Measurements from ENCODE around the gene SOHLH1.

SOHLH1 gene

GRCh38 chr9:135699440-135699839, at the start of gene SOHLH1:
TSS of gene SOHLH1 (minus strand) at chr9:135699481. CDS start at chr9:135699467, 14 bp downstream.
- DNase-seq, result no peak
- Histone ChIP-seq H3K9me3 (replicated peaks; ENCODE audit: insufficient read depth, low read length) (no peaks in the 10 kb centered on the region), H3K27ac (ENCODE audit: low read length) (no peak within 1 kb of the TSS), H4K20me1 (ENCODE audit: insufficient read depth, low read length) (no peaks in the 10 kb centered on the region), H3F3A (ENCODE audit: insufficient read depth, low read length) (no peaks in the 10 kb centered on the region), H3K27me3 (replicated peaks; ENCODE audit: insufficient read depth, low read length) (peaks cover 92% of the 10 kb centered on the region), H3K79me2 (ENCODE audit: low read length) (no peaks in the 10 kb centered on the region), H3K36me3 (replicated peaks; ENCODE audit: insufficient read depth, low read length) (no peaks in the 10 kb centered on the region), H2AFZ (ENCODE audit: low read length) (peak within 1 kb of the TSS; percentile 51), H3K9ac (ENCODE audit: low read length) (no peak within 1 kb of the TSS), H3K4me1 (ENCODE audit: low read length) (no peaks in the 10 kb centered on the region), H3K4me2 (ENCODE audit: low read depth, low read length) (no peak within 1 kb of the TSS), H3K9me2 (replicated peaks; ENCODE audit: insufficient read depth, low read length) (no peaks in the 10 kb centered on the region), H3K4me3 (ENCODE audit: low read length) (no peak within 1 kb of the TSS)
- TF ChIP-seq EZH2 (optimal IDR thresholded peaks at IDR 0.05; ENCODE audit: low read depth, low read length), result no peak
- no peak for TF ChIP-seq EZH2phosphoT487 (IDR thresholded peaks at IDR 0.05; ENCODE audit: low read length)
- no peak for TF ChIP-seq CTCF (IDR thresholded peaks at IDR 0.05; ENCODE audit: low read length)

GRCh38 chr9:135748676-135749075, 49.4 kb upstream of the SOHLH1 start:
- Histone ChIP-seq H3F3A (ENCODE audit: insufficient read depth, low read length) (no peaks in the 10 kb centered on the region), H3K4me2 (ENCODE audit: low read depth, low read length) (no peak overlapping the region), H3K36me3 (replicated peaks; ENCODE audit: insufficient read depth, low read length) (no peaks in the 10 kb centered on the region), H3K27ac (ENCODE audit: low read length) (no peak overlapping the region), H3K9me3 (replicated peaks; ENCODE audit: insufficient read depth, low read length) (no peaks in the 10 kb centered on the region), H4K20me1 (ENCODE audit: insufficient read depth, low read length) (no peaks in the 10 kb centered on the region), H3K9ac (ENCODE audit: low read length) (no peak overlapping the region), H2AFZ (ENCODE audit: low read length) (no peak overlapping the region), H3K27me3 (replicated peaks; ENCODE audit: insufficient read depth, low read length) (peaks cover 84% of the 10 kb centered on the region), H3K9me2 (replicated peaks; ENCODE audit: insufficient read depth, low read length) (no peaks in the 10 kb centered on the region), H3K79me2 (ENCODE audit: low read length) (no peaks in the 10 kb centered on the region), H3K4me1 (ENCODE audit: low read length) (no peaks in the 10 kb centered on the region), H3K4me3 (ENCODE audit: low read length) (no peak overlapping the region)
- no peak for DNase-seq
- TF ChIP-seq EZH2 (optimal IDR thresholded peaks at IDR 0.05; ENCODE audit: low read depth, low read length) (no peak), EZH2phosphoT487 (IDR thresholded peaks at IDR 0.05; ENCODE audit: low read length) (no peak), CTCF (IDR thresholded peaks at IDR 0.05; ENCODE audit: low read length) (no peak)

GRCh38 chr9:135747311-135747710, 48.0 kb upstream of the SOHLH1 start:
- H3K27me3 ChIP-seq (replicated peaks; ENCODE audit: insufficient read depth, low read length), result peaks cover 92% of the 10 kb centered on the region
- no peak overlapping the region for H3K27ac ChIP-seq (ENCODE audit: low read length)
- no peak overlapping the region for H2AFZ ChIP-seq (ENCODE audit: low read length)
- DNase-seq, result no peak
- H3K4me3 ChIP-seq (ENCODE audit: low read length), result no peak overlapping the region
- H3K9me3 ChIP-seq (replicated peaks; ENCODE audit: insufficient read depth, low read length), result no peaks in the 10 kb centered on the region
- H3K9ac ChIP-seq (ENCODE audit: low read length), result no peak overlapping the region
- H3F3A ChIP-seq (ENCODE audit: insufficient read depth, low read length), result no peaks in the 10 kb centered on the region
- H3K9me2 ChIP-seq (replicated peaks; ENCODE audit: insufficient read depth, low read length), result no peaks in the 10 kb centered on the region
- no peak overlapping the region for H3K4me2 ChIP-seq (ENCODE audit: low read depth, low read length)
- no peaks in the 10 kb centered on the region for H3K4me1 ChIP-seq (ENCODE audit: low read length)
- no peaks in the 10 kb centered on the region for H3K36me3 ChIP-seq (replicated peaks; ENCODE audit: insufficient read depth, low read length)
- TF ChIP-seq EZH2phosphoT487 (IDR thresholded peaks at IDR 0.05; ENCODE audit: low read length) (no peak), CTCF (IDR thresholded peaks at IDR 0.05; ENCODE audit: low read length) (no peak), EZH2 (optimal IDR thresholded peaks at IDR 0.05; ENCODE audit: low read depth, low read length) (no peak)
- no peaks in the 10 kb centered on the region for H4K20me1 ChIP-seq (ENCODE audit: insufficient read depth, low read length)
- no peaks in the 10 kb centered on the region for H3K79me2 ChIP-seq (ENCODE audit: low read length)
